ENCODE measurements around the gene PDE11A.

DNA sequence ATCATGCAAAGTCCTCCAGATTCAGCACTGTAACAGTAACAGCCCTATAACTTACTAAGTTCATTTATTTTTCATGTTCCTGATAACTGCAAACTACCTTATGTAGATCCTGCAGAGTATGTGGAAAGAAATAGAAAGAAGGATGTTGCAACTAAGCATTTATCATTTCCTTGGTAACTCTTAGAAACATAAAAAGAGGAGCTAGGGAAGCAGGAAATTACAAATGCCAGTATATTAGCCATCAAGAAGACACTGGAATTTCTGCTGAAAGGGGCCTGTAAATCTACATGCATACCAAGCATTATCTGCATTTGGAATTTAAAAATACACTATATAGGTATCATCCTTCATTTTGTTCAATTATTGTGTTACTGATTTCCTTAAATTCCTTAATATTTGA, 66.8 kb downstream of the PDE11A start:
- TF ChIP-seq POLR2A (IDR thresholded peaks at IDR 0.05): no peak
- TF ChIP-seq, protein P1, sequence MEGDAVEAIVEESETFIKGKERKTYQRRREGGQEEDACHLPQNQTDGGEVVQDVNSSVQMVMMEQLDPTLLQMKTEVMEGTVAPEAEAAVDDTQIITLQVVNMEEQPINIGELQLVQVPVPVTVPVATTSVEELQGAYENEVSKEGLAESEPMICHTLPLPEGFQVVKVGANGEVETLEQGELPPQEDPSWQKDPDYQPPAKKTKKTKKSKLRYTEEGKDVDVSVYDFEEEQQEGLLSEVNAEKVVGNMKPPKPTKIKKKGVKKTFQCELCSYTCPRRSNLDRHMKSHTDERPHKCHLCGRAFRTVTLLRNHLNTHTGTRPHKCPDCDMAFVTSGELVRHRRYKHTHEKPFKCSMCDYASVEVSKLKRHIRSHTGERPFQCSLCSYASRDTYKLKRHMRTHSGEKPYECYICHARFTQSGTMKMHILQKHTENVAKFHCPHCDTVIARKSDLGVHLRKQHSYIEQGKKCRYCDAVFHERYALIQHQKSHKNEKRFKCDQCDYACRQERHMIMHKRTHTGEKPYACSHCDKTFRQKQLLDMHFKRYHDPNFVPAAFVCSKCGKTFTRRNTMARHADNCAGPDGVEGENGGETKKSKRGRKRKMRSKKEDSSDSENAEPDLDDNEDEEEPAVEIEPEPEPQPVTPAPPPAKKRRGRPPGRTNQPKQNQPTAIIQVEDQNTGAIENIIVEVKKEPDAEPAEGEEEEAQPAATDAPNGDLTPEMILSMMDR (IDR thresholded peaks at IDR 0.05): no peak
